CD4-positive, alpha-beta T cell treated with Interleukin-17A for 1 hour (primary cell): ENCODE measurements around the gene POLR1A.
"Not testable (repeated sequence)": the region's sequence is repeated elsewhere in the genome, so short reads cannot be mapped to it uniquely, and the experiment has no call there.

ENCODE experiments used
- DNase-seq: peaks from one replicate; pipeline ENCODE4 v3.0.0-alpha.2; 2020

Gene POLR1A

GRCh38 chr2:85995648-85996529 is 109.8 kb downstream of the POLR1A start:
- no peak for DNase-seq

GRCh38 chr2:85994897-85995647 is 110.6 kb downstream of the POLR1A start:
- no peak for DNase-seq

GRCh38 chr2:85994421-85994777 is 111.3 kb downstream of the POLR1A start:
- no peak for DNase-seq

GRCh38 chr2:85992611-85993010 is 113.1 kb downstream of the POLR1A start:
- DNase-seq, result no peak

- DNase-seq, result not testable (repeated sequence)
Measured at GRCh38 chr2:85992053-85992452, 113.6 kb downstream of the POLR1A start.

GRCh38 chr2:85990084-85990483 is 115.6 kb downstream of the POLR1A start:
- no peak for DNase-seq

- DNase-seq, result no peak
Measured at GRCh38 chr2:85989288-85989865, 116.3 kb downstream of the POLR1A start.

- no peak for DNase-seq
Measured at GRCh38 chr2:85988914-85989270, 116.8 kb downstream of the POLR1A start.

GRCh38 chr2:85988175-85988913 is 117.3 kb downstream of the POLR1A start:
- no peak for DNase-seq

- DNase-seq, result no peak
Measured at GRCh38 chr2:85987266-85988174, 118.2 kb downstream of the POLR1A start.

GRCh38 chr2:85986121-85986520 is 119.6 kb downstream of the POLR1A start:
- DNase-seq, result no peak

- no peak for DNase-seq
Measured at GRCh38 chr2:85984788-85985187, 120.9 kb downstream of the POLR1A start.

GRCh38 chr2:85983766-85984165 is 121.9 kb downstream of the POLR1A start:
- no peak for DNase-seq

GRCh38 chr2:85981579-85982247 is 124.0 kb downstream of the POLR1A start:
- DNase-seq, result no peak

GRCh38 chr2:85978883-85979780 is 126.6 kb downstream of the POLR1A start:
- no peak for DNase-seq

GRCh38 chr2:85976106-85976920 is 129.4 kb downstream of the POLR1A start:
- DNase-seq, result no peak

- no peak for DNase-seq
Measured at GRCh38 chr2:85975581-85975980, 130.1 kb downstream of the POLR1A start.

- no peak for DNase-seq
Measured at GRCh38 chr2:85974390-85974789, 131.3 kb downstream of the POLR1A start.

GRCh38 chr2:85972355-85972754 is 133.3 kb downstream of the POLR1A start:
- DNase-seq, result no peak
